Cardiac septum (tissue), 1 donor: Measurements from ENCODE around the gene TSPO. TPM values are rescaled to one million over a fixed set of nuclear protein-coding genes. Genes with fewer than 3 reads are reported as not detected.

Experiments used
- DNase-seq: peaks from one replicate; pipeline ENCODE4 v3.0.0-alpha.2; 2020; ENCODE audit warnings: low spot score
- intact Hi-C: fragments of 100-400 bp; cut with DNase I; formaldehyde crosslinking; loops from one replicate; pipeline ENCODE4 v1.14.0; 2022
- total RNA-seq: library from RNA; stranded (reverse); fragmentation: NEBNext Ultra II Directional; extraction: Animal tissue kit (Norgen Biotek cat#: 25700); gene quantifications from one replicate; pipeline ENCODE4 v1.2.1, GENCODE V29; 2021
- donor health status: DM: no; HTN: no; CAD: no.

Gene TSPO
- total RNA-seq, 1 donor from 2014 or later, result 124 TPM

DNA sequence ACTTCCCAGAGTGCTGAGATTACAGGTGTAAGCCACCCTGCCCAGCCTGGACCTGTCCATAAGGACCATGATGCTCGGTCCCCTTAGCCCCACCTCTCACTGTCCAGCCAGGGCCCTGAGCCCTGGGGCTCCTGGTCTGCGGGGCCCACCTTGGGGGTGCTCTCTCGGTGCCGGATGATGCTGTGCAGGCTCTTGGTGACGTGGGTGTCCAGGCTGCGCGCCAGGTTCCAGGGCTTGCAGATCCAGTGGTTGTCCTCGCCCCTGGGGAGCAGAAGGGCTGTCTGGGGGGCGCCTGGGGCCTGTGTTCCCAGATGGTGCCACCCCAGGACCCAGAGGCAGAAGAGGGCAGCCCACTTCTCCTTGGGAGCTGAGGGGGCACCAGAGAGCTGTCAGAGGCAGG is 22.2 kb downstream of the TSPO start:
- intact Hi-C loops, result no loop called here
- no peak for DNase-seq

- DNase-seq, result no peak
- intact Hi-C loops, result no loop called here
These were observed 22.8 kb downstream of the TSPO start for GRCh38 chr22:43173976-43174720.

DNA sequence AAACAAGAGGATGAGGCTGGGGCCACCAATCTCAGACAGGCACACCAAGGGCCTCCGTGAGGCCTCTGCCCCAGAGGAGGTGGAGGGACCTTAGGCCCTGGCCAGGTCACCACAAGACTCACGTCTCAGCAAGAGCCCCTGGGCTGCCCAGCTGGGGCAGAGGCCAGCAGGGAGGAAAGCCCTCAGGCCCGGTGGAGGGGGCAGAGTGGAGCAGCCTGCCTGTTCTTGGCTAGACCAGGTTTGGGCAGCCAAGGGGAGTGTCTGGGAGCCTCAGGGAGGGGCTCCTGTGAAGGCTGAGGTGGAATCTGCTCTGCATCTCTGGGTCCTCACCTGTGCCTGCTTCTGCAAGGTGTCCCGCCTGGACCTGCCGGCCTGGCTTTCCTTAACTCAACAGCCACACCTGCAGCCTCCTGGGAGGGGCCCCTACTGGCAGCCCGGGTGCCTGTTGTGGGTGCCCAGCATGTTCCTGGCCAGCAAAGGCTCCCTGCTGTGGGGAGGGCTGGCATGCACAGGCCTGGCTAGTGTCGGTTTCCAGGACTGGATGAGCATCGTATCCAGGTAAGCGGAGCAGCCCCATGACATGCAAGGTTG is 23.7 kb downstream of the TSPO start:
- intact Hi-C loops, result no loop called here
- DNase-seq, result no peak

DNA sequence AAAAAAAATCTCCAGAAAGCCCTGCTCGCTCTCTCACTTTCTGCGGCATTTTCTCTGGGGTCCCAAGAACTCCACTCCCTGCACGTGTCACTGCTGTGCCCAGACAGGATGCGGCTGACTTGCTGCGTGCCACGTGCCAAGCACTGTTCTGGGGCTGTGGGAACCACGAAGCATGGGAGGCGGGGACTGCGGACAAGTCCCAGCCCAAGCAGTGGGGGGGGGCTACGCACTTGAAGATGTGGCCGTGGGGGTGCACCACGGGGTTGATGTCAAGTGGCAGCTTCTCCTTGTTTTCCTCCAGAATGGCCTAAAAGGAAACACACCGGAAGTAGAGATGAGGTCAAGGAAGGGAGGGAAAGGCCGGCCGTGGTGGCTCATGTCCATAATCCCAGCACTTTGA is 24.7 kb downstream of the TSPO start:
- no peak for DNase-seq
- intact Hi-C loops, result no loop called here

DNA sequence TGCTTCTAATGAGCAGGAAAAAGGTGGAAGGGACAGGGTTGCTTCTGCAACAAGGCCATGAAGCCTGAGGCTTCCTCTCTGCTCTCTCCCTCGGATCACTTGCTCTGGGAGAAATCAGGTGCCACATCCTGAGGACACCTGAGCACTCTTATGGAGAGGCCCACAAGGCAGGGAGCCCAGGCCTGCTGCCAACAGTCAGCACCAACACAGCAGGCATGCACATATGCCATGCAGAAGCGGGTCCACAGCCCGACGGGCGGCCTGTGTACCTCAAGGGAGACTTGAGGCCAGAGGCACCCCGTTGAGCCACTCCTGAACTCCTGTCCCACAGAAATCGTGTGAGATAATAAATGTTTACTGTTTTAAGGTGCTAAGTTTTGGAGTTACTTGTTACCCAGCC is 26.1 kb downstream of the TSPO start:
- intact Hi-C loops, result no loop called here
- no peak for DNase-seq

DNA sequence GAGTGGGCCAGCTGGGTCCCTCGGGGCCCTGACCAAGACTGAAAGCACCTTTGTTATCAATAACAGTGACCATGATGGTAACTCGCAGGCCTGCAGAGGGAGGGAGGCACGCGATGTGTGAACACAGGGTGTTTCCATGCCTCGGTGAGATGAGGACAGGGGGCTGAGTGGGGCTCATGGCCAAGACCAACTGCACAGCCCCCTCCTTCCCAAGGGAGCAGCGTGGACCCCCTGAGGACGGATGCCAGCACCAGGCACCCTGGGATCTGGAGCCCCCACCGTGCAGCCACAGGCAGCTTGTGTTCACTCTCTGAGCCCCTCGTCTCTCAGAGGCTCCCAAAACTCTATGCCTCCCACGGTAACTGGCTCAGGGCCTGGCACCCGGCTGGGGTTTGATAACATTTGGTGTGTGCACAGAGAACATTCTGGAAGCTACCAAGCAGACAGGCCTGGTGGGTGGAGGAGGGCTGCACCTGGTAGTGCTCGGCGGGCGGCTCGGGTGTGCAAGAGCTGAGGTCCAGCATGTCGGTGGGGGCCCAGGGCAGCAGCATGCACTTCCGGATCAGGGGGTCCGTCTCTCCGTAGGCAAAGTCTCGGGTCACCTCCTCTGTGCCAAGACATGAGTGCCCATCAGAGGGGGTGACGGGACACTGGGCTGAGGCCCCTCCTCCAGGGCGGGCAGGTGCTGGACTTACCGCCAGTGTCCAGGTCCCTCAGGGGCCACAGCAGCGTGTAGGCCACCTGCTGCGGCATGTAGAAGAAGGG is 28.0 kb downstream of the TSPO start:
- intact Hi-C loops, result no loop called here
- DNase-seq, result no peak

- no peak for DNase-seq
- intact Hi-C loops, result no loop called here
These were observed 28.5 kb downstream of the TSPO start for GRCh38 chr22:43179911-43180195.

- intact Hi-C loops, result no loop called here
- no peak for DNase-seq
These were observed 29.3 kb downstream of the TSPO start for GRCh38 chr22:43180670-43181069.

DNA sequence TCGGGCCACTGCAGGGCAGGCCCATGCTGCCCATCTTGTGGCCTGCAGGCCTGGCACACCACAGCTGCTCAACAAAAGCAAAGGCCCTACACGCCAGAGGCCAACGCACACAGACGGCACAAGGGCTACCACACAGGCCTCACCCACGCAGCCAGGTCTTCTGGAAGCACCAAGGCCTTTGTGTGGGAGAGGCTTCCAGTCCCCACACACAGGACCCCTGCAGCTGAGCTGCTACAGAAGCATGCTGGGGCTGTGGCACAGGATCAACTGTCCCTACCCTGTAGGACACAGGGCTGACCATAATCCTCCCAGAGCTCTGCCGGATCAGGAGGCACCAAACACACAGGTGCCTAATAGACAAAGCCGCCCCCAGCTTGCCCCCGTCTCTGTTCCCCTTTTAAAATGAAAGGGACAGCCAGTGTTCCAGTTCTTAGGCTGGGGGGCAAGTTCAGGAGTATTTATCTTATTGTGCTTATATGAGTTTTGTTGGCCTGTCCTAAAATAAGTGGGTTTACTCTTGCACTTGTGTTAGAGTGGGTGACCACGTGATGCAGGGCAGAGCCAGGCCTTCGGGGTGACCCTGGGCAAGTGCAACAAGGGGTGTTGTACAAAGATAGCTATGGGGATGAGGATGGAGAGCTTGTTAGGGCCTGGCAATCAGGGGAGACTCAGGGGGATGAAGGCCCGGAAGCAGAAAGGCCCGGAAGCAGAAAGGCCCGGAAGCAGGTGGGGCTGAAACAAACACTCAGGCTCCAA is 30.1 kb downstream of the TSPO start:
- DNase-seq, result no peak
- intact Hi-C loops, result no loop called here

DNA sequence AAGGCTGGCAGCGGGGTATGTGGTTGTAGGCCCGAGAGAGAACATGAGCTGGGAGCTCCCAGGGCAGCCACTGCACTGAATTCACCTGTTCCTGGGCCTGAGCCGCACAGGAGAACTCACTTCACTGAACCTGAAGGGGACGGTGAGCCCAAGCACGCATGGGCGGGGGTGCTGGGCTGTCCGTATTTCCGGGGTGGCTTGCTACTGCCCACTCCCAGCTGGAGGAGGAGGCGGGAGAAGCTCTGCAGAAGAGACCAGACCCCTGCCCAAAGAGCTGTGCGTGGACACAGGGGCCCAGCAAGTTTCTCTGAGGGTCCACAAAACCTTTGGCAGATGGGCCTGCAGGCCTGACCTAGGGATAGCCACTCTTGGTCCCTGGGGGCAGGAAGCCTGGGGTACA is 30.8 kb downstream of the TSPO start:
- DNase-seq, result no peak
- intact Hi-C loops, result no loop called here

- intact Hi-C loops, result no loop called here
- DNase-seq, result no peak
These were observed 31.4 kb downstream of the TSPO start for GRCh38 chr22:43182726-43183125.

GRCh38 chr22:43183496-43184277 is 32.3 kb downstream of the TSPO start:
- DNase-seq, result no peak
- intact Hi-C loops, result no loop called here

DNA sequence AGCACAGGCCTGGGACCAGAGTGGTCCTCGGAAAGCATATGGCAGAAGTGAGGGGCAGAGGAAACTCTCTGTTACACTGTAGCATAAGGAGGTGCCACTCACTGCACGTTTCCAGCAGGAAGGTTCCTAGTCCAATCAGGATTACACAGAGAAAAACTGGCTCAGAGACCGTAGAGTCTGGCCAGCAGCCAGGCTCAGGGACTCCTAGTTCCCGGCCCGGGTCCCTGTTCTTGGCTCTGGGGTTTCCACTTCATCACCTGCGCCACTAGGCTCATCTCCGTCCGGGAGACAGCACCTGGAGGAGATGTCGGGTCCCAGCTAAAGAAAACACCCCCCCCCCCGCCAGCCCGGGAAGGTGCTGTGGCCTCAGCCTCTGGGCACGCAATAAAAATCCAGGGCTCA is 34.5 kb downstream of the TSPO start:
- no peak for DNase-seq
- intact Hi-C loops, result no loop called here

DNA sequence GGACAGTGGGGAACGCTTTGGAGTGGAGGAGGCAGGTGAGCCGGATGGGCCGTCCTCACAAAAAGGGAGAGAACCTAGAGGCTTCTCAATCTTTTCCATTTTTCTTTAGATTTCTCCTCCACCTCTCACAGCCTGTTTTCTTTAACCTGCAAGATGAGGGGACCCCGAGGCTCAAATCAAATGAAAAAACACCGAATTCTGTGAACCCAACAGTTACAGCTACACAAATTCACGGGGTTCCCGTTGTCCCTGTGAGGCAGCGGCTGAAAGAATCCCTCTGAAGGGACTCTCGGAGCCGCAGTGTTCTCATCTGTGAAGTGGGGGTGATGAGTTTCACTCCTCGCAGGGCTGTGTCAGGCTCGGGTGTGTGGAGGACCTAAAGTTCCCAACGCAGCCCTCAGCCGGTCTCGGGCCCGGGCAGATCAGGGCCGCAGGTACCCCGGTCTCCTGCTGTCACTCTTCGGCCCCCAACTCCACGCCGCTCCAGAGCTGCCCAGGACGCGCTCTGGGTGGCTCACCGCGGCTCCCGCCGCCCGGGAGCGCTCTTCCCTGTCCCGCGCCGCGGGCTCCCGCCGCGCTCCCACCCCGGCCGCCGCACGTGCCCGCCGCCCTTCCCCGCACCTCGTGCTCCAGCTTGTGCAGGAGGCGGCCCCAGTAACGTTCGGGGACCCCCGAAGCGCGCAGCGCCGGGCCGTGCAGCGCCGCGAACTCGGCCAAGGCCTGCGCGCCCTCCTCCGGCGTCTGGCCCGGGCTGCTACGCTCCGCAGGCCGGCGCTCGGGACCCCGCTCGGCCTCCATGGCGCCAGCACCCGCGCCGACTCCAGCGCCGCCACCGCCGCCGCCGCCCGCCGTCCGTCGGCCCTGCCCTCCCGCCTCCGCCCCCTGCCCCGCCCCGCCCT is 35.2 kb downstream of the TSPO start, which contains the start of gene TTLL12:
Gene TTLL12 (minus strand): TSS at position 863 of the 899 bp plus-strand sequence. CDS start 65 bp downstream, at position 798.
- intact Hi-C loops, result no loop called here
- no peak for DNase-seq

DNA sequence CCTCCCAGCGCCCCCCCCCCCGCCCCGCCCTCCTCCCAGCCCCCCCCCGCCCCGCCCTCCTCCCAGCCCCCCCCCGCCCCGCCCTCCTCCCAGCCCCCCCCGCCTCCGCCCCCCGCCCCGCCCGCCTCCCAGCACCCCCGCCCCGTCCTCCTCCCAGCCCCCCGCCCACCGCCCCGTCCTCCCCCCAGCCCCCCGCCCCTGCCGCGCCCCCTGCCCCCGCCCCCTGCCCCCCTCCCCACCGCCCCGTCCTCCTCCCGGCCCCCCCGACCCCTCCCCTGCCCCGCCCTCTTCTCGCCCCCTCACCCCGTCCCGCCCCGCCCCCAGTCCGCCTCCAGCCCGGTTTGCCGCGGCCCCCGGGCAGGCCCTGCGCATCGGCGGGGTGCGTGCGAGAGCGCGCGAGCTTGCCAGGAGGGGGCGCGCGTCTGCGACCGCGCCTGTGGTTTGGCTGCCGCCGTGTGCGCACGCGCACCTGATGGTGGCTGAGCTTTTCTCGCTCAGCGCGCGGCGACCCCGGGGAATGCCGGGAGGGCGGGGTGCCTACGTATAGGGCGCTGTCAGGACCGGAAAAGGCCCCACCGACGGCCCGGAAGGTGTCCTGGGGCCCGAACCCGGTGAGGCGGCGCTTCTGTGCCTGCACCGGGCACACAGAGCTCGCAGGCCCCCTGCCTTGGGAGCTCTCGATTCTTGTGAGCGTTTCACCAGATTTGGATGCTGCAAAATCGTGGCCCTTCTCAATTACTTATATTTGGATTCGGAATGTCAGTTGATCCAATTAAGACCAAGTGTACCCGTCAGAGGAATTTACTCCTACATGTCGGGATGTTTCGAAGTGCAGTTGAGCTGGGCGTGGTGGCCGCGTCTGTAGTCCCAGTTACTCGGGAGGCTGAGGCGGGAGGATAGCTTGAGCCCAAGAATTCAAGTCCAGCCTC is 36.1 kb downstream of the TSPO start:
- intact Hi-C loops, result no loop called here
- DNase-seq, result peak; percentile 97

GRCh38 chr22:43188829-43189545 is 37.6 kb downstream of the TSPO start:
- intact Hi-C loops, result no loop called here
- DNase-seq, result no peak

- intact Hi-C loops, result no loop called here
- no peak for DNase-seq
These were observed 40.5 kb downstream of the TSPO start for GRCh38 chr22:43191831-43192230.
